ENCODE measurements around the gene HTR6.

Gene HTR6

GRCh38 chr1:19715334-19716203 lies 50.9 kb downstream of the HTR6 start:
- peak; percentile 37 to 61 for DNase-seq (ENCODE audit: low read depth in 2 of 2, low spot score in 1 of 2)

GRCh38 chr1:19717467-19717866 lies 52.8 kb downstream of the HTR6 start:
- DNase-seq (ENCODE audit: low read depth in 2 of 2, low spot score in 1 of 2) = no peak

GRCh38 chr1:19720174-19720573 lies 55.5 kb downstream of the HTR6 start:
- no peak for DNase-seq (ENCODE audit: low read depth in 2 of 2, low spot score in 1 of 2)

GRCh38 chr1:19720973-19721372 lies 56.3 kb downstream of the HTR6 start:
- DNase-seq (ENCODE audit: low read depth in 2 of 2, low spot score in 1 of 2) = no peak

- DNase-seq (ENCODE audit: low read depth in 2 of 2, low spot score in 1 of 2) = no peak
Measured at GRCh38 chr1:19723874-19724273, 59.2 kb downstream of the HTR6 start.

- no peak for DNase-seq (ENCODE audit: low read depth in 2 of 2, low spot score in 1 of 2)
Measured at GRCh38 chr1:19725606-19726005, 60.9 kb downstream of the HTR6 start.

GRCh38 chr1:19728413-19729145 lies 63.9 kb downstream of the HTR6 start:
- no peak for DNase-seq (ENCODE audit: low read depth in 2 of 2, low spot score in 1 of 2)

GRCh38 chr1:19730232-19730631 lies 65.6 kb downstream of the HTR6 start:
- DNase-seq (ENCODE audit: low read depth in 2 of 2, low spot score in 1 of 2) = no peak

Data from stimulated activated CD8-positive, alpha-beta memory T cell treated with anti-CD3 and anti-CD28 coated beads, Interleukin-4, amount 100 ng/mL, for 1 hour (primary cell).